Measurements from ENCODE around the gene CBLL2.

DNA sequence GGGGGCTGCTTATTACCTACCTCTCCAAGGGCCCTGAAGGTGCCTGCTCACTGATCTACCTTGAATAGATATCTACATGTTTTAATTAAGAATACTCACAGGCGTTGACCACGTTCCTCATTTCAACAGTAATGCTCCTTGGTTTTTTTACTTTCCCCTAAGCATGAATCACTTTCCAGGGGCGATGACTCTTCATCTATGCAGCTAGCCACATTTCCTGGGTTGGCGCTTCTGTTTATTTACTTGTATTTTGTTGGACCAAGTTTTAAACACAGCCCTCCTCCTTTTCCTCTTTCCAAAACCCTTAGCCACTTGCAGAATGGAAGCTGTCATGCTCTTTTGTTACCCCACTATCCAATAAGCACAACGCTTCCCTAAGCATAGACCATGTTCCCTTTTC lies 50.8 kb downstream of the CBLL2 start:
- TF ChIP-seq, protein P1, sequence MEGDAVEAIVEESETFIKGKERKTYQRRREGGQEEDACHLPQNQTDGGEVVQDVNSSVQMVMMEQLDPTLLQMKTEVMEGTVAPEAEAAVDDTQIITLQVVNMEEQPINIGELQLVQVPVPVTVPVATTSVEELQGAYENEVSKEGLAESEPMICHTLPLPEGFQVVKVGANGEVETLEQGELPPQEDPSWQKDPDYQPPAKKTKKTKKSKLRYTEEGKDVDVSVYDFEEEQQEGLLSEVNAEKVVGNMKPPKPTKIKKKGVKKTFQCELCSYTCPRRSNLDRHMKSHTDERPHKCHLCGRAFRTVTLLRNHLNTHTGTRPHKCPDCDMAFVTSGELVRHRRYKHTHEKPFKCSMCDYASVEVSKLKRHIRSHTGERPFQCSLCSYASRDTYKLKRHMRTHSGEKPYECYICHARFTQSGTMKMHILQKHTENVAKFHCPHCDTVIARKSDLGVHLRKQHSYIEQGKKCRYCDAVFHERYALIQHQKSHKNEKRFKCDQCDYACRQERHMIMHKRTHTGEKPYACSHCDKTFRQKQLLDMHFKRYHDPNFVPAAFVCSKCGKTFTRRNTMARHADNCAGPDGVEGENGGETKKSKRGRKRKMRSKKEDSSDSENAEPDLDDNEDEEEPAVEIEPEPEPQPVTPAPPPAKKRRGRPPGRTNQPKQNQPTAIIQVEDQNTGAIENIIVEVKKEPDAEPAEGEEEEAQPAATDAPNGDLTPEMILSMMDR (IDR thresholded peaks at IDR 0.05), result no peak
- TF ChIP-seq EP300 (IDR thresholded peaks at IDR 0.05), result no peak

Data from sigmoid colon (tissue), 4 donors.